UCSD-AML1 (cell line): ENCODE results near the gene SLIT1.
A peak's percentile ranks its signal among the peaks of the same experiment; 100 is the strongest.

ENCODE experiments used
- DNase-seq: peaks from one replicate; lab custom pipeline; 2025; ENCODE audit not compliant: unreplicated experiment; lab: John Stamatoyannopoulos, UW

The SLIT1 gene

DNA sequence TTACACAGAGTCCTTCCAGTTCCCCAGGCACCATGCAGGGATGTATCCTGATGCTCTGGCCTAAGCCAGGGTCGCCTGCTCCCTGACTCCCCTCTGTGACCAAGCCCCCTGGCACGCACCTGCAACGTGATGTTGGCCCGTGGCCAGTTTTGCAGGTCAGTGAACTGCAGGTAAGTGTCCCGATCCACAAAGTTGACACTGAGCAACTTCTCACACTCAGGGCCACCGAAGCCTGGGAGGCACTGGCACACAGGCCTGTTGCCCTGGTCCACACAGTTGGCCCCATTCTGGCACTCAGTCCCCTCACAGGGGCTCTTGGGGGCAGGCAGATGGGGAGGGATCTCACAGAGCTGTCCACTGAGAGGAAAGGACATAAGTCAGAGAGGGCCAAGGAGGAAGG, 179.4 kb downstream of the SLIT1 start:
- DNase-seq = no peak

DNA sequence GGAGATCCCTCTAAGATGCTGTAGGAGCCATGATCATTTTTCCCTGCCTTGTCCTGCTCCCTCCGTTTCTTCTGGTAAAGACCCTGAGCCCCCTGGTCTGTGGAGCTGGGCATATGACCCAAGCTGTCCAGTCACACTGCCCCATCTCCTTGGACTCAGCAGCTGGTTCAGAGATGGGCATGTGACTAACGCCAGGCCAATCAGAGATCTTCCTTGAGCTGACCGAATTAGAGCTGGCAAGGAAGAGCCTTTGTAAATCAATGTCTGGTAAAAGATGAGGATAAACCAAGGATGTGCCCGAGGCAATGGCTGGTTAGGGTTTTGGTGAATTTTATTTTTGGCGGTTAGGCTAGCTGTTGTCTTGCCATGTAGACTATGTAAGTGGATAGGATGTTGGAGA, 180.4 kb downstream of the SLIT1 start:
- no peak for DNase-seq

DNA sequence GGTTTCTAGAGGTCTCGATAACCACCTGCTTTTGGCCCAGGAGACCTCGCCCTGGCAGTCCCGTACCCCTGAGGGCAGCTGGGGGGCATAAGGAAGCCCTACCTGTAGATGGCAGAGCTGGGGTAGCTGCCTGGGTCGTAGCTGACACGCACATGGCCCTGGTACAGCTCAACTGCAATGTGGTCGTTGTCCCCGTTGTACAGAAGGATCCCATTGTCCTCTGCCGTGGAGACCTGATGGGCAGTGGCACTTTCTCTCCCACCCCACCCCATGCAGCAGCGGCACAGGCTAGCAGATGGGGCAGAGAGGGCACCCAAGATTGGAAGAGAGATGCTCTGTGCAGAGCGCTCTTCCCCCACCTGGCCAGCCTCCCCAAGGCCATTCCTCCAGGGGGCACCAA, 181.2 kb downstream of the SLIT1 start:
- no peak for DNase-seq

DNA sequence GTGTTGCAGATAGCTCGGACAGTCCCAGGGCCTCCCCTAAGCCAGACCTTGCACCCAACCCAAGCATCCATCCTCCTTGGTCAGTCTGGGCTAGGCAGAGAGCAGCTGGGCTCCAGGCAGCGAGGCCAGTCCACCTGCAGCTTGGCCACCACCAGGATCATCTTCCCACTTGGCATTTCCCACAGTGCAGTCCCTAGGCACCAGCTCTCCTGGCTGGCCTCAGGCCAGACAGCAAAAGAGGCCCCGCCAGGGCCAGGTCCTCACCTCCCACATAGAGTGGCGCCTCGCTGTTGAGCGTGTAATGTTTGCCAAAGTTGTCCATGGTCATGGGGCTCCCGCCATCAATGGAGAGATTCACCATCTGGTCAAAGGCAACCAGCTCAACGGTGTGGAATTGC, 182.0 kb downstream of the SLIT1 start:
- DNase-seq = no peak

DNA sequence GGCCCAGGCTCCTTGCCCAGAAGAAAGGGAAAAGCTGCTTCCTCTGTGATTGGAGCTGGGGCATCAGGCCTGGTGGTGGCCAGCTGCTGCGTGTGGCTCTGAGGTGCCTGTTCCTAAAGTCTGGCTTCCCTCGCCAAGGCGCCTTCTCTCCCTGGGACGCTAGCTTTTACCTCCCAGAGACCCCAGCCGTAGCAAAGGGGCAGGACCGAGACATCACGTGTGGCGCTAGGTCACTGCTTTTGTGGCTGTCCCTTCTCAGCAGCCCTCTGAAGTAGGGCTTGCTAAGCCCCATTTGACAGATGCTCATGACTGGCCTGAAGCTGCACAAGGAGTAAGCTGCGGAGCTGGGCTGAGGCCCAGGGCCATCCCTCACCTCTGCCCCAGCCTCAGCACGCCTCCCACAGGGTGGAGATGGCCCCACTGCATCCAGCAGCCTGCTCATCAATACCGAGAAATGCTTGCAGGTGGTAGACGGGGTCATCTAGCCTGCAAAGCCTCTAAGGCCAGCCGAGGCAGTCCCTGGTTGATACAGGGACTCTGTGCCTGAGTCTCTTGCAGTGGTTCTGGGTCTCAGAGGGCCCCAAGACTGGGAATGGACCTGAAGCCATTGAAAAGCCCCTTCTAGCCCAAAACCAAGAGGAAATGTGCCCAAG, 182.5 kb downstream of the SLIT1 start:
- no peak for DNase-seq

DNA sequence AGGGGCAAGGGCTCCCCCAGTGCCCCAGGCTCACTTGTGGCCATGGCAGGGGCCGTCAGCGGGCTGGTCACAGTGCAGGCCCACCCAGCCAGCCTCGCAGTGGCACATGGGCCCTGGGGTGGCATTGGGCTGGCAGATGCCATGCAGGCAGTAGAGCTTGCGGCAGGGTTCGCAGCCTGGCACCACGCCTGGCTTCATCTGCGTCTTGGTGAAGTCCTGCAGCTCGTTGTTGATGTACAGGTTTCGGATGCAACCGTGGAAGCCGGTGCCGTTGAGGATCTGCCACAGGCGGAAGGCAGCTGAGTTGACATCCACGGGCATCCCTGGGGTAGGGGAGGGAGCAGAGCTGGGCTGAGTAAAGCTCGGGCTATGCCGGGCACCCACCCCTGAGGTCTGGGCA, 183.1 kb downstream of the SLIT1 start:
- DNase-seq = no peak

DNA sequence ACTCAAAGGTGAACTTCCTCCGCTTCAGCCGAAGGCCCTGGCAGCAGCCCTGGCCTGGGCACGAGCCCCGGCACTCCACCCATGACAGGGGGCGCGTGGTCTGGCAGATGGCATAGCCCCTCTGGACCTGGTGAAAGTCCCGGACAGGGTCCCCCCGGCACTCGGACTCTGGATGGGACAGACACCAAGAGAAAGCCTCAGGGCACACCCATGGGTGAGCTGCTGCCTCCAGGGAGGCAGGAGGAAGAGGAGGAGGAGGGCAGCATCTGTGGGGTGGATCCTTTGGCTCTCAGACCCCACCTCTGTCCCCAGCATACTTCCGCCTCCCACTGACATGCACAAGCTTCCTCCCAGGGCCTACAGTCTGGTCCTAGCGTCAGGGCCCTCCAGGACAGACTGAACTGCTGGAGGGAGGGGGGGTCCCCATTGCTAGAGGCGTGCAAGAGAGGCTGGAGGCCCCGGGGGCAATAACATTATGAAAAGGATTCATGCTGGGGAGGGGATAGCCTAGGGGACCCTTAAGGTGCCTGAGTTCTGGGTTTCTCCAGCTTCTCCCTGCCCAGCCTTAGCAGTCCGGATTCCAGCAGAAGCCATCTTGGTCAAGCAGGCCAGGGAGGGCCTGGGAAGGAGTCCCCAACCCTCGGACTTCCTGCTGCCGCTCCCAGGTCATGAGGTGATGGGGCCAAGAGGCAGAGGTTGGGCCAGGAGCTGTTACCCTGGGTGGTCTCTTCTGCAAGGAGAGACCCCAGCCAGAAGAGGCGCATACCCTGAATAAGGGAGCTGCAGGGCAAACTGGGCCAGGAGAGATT, 184.4 kb downstream of the SLIT1 start:
- no peak for DNase-seq

DNA sequence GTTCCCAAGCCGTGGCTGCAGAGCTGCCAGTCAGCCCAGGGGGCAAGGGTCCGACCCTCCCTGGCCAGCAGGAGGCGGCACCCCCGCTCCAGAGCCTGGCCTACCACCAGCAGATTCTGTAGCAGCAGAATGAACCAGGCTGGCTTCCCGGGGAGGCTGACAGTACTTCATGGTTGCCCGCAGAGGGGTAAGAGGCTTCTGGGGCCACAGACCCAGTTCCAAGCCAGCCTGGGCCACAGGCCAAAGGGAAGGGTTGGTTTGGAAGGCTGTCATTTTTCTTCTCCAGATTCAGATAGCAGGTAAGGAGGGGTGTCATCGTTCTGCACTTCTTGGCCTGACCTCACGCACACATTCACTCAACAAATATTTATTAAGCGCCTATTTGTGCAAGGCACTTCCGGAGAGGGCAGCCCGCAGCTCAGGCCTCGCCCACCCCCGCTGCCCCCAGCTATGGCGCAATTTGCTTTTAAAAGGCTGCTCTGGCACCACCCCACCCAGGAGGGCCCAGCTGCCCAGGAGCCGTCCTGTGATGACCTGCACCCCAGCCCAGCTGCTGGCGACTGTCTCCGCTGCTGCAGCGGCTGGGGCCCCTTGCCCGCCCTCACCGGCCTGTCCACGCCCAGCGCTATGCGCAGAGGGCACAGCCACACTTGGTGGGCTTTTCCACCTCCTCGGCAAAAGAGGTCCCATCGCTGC, 185.1 kb downstream of the SLIT1 start:
- DNase-seq = no peak

DNA sequence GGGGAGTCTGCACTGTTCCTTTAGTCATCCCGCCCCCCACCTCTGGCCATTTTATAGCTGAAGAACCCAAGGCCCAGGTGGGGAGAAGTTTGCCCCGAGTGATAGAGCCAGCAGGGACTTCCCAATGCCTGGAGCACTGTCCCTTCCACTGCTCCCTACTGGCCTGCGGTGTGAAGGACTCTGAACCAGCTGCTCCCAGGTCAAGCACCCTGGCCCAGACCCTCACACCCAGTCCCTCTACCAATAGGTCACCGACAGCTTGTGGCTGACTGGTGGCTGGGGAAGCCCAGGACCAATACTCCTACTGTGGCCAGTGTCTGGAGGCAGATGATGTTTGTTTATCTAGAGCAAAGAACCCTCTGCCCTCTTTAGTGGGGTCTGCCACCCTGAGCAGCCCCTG, 185.8 kb downstream of the SLIT1 start:
- no peak for DNase-seq

DNA sequence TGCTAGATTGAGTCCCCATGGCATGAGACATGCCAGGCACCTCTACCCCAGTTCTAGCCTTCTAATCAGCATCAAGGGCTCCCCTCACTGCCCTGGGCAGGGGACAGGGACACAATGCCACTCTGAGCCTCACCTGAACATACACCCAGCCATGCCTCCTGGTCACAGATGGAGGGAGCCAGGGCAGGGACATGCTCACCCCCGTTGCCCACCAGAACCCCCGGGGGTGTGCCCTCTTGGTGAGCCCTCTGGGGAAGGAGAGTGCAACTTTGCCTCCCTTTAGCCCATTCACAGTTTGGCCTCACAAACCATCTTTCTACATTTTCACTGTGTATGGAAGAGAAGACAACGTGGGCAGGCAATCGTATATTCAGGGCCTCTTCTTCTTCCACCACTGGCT, 186.4 kb downstream of the SLIT1 start:
- no peak for DNase-seq

DNA sequence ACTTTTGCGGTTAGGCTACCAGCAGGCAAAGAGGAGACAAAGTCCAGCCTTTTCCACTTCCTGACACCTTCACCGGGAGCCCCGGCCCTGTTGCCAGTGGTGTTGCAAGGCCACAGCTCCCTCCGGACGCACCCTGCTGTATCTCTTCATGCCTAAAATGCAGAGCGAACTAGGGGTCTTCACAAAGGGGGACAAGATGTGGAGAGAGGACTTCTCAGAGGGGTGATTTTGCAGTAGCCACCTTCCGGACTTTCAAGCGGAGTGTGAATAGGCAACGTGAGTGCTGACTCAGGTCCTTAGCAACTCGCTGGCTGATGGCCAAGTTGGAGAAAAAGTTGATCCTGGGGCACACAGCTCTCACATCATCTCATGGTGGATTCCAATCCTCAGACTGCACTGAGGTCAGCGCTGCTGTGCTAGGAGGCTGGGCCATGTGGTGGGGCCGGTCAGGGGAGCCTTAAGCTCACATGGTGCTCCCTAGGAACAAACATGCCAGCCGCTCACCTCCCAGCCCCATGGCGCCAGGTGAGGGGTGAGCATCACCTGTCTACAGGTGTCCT, 187.3 kb downstream of the SLIT1 start:
- DNase-seq = no peak

DNA sequence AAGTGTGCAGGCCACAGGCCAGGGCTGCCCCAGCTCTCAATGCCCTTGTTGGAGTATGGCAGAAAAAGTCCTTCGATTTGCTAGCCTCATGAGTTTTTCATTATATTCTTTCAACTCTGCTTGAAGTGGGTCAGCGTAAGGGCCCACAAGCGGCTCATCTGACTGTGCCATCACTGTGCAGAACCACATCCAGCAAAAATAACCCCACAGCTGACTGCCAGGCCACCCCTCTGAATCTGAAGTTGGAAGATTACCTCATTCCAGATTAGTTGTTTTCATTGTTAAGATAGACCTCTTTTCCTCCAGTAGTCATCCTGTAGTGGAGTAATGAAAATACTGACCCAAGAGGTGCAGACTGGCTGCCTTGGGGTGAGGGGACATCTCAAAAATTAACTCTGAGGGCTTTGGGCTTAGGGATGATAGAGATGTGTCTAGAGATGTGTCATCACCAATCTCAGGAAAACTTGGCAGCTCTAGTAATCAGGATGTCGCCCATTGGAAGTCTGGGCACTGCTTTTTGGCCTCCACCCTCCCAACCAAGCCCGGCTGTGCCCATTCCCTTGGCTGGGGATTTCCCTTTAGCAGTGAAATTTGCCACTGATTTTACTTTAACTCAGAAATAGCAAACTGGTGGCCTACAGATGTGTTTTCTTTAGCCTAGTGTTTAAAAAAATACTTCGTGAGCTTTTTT, 189.3 kb downstream of the SLIT1 start:
- no peak for DNase-seq

DNA sequence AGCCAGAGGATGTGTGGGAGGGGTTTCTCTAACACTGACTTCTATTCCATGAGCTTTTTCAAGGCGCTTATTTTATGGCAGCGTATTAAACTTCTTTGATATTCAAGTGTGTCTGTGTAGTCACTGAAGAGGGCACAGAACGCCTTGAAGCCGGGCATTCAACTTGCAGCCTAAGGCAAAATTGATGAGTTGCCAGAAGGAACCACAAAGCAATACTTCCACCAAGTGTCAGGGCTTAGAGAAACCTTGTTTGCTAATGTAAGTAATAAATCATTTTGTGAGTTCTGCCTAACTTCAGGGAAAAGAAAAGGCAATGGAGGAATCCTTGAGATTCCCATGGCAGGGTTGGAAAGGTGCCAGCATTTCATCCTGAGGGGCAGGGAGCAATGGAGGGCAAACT, 189.9 kb downstream of the SLIT1 start:
- DNase-seq = no peak

DNA sequence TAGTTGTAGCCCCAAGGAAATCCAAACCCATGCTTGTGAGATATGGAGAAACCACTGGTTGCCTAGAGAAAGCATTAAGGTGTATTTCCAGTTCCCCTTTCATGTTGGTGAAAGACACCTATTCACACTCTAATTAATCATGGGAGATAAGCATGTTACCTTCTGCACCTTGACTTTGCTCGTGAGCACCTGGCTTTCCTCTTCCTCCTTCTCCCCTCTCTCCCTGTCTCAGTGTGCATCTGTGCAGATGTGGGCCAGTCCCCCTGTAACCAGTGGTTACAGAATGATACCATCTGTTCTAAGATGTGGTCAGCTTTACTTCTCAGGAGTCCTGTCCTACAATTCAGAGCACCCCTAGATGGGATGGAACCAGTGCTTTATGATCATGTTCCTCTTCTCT, 193.0 kb downstream of the SLIT1 start:
- DNase-seq = no peak

DNA sequence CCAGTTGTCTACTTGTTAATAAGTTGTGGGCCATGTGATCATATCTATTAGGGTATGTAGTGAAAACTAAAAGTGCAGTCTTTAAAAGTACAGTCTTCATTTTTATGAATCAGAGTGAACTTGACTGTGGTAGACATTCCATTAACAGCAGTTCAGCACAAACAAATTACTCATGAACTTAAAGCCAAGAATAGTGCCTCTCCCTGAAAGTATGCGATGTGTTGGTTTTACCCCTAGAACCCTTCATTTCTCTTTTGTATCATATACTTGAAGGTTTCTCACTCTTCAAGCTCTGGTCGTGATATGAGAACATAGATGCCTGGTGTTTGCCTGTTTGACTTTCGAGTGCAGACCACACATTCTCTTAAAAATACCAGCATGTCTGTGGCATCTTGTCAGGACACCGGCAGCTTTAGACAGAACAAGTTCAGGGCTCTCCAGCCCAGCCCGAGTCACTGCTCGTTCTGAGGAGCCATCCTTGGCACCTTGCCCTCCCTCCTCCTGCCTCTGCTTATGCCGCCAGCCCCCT, 194.4 kb downstream of the SLIT1 start:
- no peak for DNase-seq

DNA sequence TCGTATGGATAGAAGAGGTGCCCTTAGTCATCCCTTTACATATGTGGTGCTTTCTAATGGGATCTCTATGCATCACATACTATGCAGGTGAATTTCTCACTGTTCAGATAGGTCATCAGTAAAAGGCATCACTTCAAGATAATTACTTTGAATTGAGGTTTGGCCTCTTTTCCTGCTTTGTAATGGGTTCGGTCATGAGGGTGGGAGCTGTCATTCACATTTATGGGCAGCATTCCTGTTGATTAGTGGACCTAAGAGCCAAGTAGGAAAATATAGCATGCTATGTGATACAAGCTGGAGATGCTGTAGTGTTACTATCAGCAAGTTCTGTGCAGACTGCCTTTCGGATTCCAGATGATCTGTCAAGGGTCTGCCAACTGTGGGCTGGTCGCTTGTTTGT, 197.3 kb downstream of the SLIT1 start:
- DNase-seq = no peak

DNA sequence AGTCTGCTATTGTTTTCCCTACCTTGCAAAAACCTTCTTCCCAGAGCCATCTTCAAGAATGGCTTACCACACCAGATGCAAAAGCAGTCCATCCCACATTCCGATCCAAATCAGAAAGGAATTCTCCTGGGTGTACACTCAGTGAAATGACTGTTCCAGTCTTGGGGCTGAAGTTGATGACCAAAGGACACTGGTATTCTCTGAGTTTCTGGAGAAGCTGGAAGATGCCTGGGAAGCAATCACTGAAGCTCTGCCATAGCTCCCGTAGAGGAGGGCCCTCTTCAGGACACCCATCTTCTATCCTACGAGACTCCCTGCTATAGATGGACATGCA, 197.9 kb downstream of the SLIT1 start:
- DNase-seq = no peak

DNA sequence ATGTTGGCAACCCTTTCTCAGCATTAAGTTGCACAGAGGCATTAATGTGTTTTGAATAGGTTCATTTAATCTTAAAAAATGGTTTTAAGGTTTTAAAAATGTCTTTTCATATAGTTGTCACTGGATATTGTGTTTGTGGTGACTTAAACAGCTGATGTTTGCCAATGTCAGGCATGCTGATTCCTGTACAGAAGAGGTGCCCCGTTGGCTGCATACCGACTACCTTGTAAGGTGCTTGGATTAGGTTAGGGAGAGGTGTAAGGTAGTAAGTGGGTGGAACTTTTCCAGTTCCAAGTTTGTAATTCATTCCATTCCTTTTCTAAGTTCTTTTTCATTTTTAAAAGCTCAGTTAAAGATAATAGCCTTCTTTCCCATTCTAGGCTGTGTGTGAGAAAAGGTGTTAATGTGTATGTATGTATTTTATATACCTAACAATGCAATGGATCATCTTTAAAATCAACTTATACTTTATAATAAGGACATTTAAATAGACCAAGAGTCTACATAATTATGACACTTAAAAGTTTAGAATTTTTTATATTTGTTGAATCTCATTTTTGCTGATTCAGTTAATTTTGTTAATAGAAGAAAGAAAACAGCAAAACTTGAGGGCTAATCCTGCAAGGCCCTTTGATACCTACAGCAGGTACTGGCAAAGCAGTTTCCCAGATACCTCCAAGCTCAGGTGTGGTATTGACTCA, 198.5 kb downstream of the SLIT1 start:
- DNase-seq = no peak

DNA sequence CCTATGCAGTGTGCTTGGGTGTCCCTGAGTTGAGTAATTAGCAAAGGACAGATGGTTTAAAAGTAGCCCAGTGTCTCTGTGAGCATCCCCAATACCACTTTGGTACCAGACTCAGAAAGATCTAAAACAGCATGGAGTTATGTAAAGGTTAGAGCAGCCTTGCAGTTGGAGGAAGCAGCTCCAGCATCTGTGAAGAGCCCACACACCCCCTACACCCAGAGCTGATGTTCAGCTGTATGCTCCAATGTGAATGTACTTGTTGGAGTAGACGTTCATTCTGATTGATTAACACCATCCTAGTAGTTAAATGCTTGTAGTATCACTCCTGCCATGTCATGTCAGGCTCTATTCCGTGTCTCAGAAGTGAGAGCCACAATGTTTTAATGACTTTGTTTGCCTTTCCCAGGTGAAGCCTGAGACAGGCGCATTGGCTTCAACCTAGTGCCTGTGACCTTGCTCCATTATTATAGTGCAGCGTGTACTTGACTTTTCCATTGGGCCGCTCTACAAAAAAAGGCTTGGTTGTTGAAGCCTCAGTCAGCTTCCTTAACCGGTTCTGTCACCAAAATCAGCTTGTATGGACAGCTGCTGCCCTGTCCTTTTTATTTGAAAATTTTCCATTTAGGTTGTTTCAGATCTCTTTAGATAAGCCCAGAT, 199.4 kb downstream of the SLIT1 start:
- no peak for DNase-seq

DNA sequence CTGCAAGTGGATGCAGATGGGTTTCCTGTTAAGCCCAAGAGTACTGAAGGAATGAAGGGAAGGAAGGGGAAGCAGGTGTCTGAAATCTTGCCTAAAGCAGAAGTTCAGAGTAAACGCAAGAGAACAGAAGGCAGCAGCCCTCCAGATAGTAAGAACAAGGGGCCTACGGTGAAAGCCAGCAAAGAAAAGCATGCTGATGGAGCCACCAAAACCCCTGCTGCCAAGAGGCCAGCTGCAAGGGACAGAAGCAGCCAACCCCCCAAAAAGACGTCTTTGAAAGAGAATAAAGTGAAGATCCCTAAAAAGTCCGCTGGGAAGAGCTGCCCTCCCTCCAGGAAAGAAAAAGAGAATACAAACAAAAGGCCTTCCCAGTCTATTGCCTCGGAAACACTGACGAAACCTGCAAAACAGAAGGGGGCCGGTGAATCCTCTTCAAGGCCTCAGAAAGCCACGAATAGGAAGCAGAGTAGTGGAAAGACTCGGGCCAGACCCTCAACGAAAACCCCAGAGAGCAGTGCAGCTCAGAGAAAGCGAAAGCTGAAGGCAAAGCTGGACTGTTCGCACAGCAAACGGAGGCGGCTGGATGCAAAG, 201.1 kb downstream of the SLIT1 start:
- DNase-seq = peak; percentile 27
